ENCODE measurements around the gene FSHR. TPM values are rescaled to one million over a fixed set of nuclear protein-coding genes. Genes with fewer than 3 reads are reported as not detected.

FSHR gene
- total RNA-seq, 1 donor = not detected

DNA sequence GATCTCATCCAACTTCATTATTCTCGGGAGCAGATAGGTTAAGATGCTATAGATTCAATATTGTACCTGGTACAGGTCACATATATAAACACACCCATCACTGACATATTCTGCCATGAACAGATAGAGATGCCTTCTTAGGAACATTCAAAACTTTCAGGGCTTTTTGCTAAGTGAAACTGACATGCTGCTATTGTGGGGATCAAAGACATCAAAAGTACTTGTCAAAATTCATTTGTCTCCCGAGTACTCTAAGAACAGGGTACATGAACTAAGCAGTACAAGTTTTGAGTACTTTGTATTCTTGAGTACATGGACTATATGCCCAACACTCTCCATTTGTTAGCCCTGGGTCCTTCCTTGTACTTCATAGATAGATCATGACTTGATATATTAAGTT lies 173.5 kb downstream of the FSHR start:
- Histone ChIP-seq H3K4me1 (ENCODE audit: insufficient read depth, low read length) (no peaks in the 10 kb centered on the region), H3K27me3 (ENCODE audit: insufficient read depth, low read length) (no peaks in the 10 kb centered on the region), H3K4me3 (ENCODE audit: low read length) (no peak overlapping the region), H3K9me3 (ENCODE audit: low read depth, low read length) (no peaks in the 10 kb centered on the region)

GRCh38 chr2:48979691-48980090 lies 174.6 kb downstream of the FSHR start:
- no peak overlapping the region for H3K4me3 ChIP-seq (ENCODE audit: low read length)
- H3K9me3 ChIP-seq (ENCODE audit: low read depth, low read length) = no peaks in the 10 kb centered on the region
- no peaks in the 10 kb centered on the region for H3K27me3 ChIP-seq (ENCODE audit: insufficient read depth, low read length)
- H3K4me1 ChIP-seq (ENCODE audit: insufficient read depth, low read length) = no peaks in the 10 kb centered on the region

- H3K4me3 ChIP-seq (ENCODE audit: low read length) = no peak overlapping the region
- H3K9me3 ChIP-seq (ENCODE audit: low read depth, low read length) = no peaks in the 10 kb centered on the region
- no peaks in the 10 kb centered on the region for H3K27me3 ChIP-seq (ENCODE audit: insufficient read depth, low read length)
- no peaks in the 10 kb centered on the region for H3K4me1 ChIP-seq (ENCODE audit: insufficient read depth, low read length)
Observed at GRCh38 chr2:48978131-48978530, 176.2 kb downstream of the FSHR start.

GRCh38 chr2:48971801-48972200 lies 182.5 kb downstream of the FSHR start:
- no peaks in the 10 kb centered on the region for H3K4me1 ChIP-seq (ENCODE audit: insufficient read depth, low read length)
- no peaks in the 10 kb centered on the region for H3K27me3 ChIP-seq (ENCODE audit: insufficient read depth, low read length)
- no peak overlapping the region for H3K4me3 ChIP-seq (ENCODE audit: low read length)
- H3K9me3 ChIP-seq (ENCODE audit: low read depth, low read length) = no peaks in the 10 kb centered on the region

DNA sequence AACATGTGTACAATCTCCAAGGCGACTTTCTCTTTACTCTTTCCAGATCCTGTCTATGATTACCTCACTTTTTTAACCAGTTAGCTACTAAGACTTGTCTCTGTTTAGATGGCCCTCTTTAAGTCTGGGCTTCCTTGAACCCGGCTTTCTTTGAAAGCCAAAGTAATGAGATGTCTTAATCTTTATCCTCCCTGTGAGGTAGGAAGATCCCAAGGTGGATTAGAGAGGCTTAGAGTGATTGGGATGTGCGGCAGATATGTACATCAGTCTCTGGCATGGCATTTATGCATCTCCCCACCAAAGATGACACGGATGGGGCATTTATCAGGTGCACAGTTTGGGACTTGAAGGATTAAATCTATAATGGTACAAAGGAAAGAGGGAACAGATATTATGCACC lies 186.3 kb downstream of the FSHR start:
- H3K4me1 ChIP-seq (ENCODE audit: insufficient read depth, low read length) = no peaks in the 10 kb centered on the region
- H3K4me3 ChIP-seq (ENCODE audit: low read length) = no peak overlapping the region
- no peaks in the 10 kb centered on the region for H3K27me3 ChIP-seq (ENCODE audit: insufficient read depth, low read length)
- H3K9me3 ChIP-seq (ENCODE audit: low read depth, low read length) = no peaks in the 10 kb centered on the region

DNA sequence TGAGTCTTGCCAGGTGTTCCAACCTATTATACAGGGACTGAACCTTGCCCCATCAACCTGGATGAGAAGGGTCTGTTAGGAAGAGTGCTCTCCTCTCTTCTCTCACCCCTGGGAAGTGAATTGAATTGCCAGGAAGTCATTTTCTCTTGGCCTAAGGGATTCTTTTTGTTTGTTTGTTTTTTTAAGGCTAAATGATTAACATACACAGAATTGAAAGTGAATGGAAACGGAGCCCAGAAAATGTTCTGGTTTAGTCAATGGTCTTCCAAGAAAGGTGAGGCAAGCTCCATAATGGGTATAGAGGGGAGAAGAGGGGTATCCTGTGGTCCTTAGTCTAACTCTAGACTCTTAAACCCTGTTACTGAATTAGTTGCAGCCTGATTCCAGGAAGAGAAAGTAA lies 189.1 kb downstream of the FSHR start:
- no peak overlapping the region for H3K4me3 ChIP-seq (ENCODE audit: low read length)
- H3K9me3 ChIP-seq (ENCODE audit: low read depth, low read length) = no peaks in the 10 kb centered on the region
- no peaks in the 10 kb centered on the region for H3K4me1 ChIP-seq (ENCODE audit: insufficient read depth, low read length)
- H3K27me3 ChIP-seq (ENCODE audit: insufficient read depth, low read length) = no peaks in the 10 kb centered on the region

- no peak overlapping the region for H3K4me3 ChIP-seq (ENCODE audit: low read length)
- H3K27me3 ChIP-seq (ENCODE audit: insufficient read depth, low read length) = no peaks in the 10 kb centered on the region
- H3K4me1 ChIP-seq (ENCODE audit: insufficient read depth, low read length) = no peaks in the 10 kb centered on the region
- no peaks in the 10 kb centered on the region for H3K9me3 ChIP-seq (ENCODE audit: low read depth, low read length)
Observed at GRCh38 chr2:48961009-48961408, 193.3 kb downstream of the FSHR start.

GRCh38 chr2:48954935-48955334 lies 199.4 kb downstream of the FSHR start:
- Histone ChIP-seq H3K9me3 (ENCODE audit: low read depth, low read length) (no peaks in the 10 kb centered on the region), H3K4me3 (ENCODE audit: low read length) (no peak overlapping the region), H3K4me1 (ENCODE audit: insufficient read depth, low read length) (no peaks in the 10 kb centered on the region), H3K27me3 (ENCODE audit: insufficient read depth, low read length) (no peaks in the 10 kb centered on the region)

- H3K4me3 ChIP-seq (ENCODE audit: low read length) = no peak overlapping the region
- H3K9me3 ChIP-seq (ENCODE audit: low read depth, low read length) = no peaks in the 10 kb centered on the region
- H3K4me1 ChIP-seq (ENCODE audit: insufficient read depth, low read length) = no peaks in the 10 kb centered on the region
- H3K27me3 ChIP-seq (ENCODE audit: insufficient read depth, low read length) = no peaks in the 10 kb centered on the region
Observed at GRCh38 chr2:48954311-48954710, 200.0 kb downstream of the FSHR start.

DNA sequence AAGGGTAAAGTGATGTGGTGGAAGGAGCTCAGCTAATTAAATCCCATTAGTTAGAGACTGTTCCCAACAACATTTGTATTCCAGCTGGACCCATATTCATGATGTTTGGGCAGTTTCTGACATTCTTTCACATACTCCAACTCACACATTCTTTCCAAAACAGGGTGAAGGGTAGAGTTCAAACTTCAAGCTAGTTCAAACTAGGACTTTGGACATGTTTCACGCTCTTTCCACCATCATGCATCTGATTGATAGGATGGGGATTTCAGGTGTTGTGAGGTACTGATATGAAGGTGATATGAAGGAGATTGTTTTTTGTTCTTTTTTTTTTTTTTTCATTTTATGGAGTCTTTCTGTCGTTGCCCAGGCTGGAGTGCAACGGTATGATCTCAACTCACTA lies 201.7 kb downstream of the FSHR start:
- Histone ChIP-seq H3K9me3 (ENCODE audit: low read depth, low read length) (no peaks in the 10 kb centered on the region), H3K27me3 (ENCODE audit: insufficient read depth, low read length) (no peaks in the 10 kb centered on the region), H3K4me3 (ENCODE audit: low read length) (no peak overlapping the region), H3K4me1 (ENCODE audit: insufficient read depth, low read length) (no peaks in the 10 kb centered on the region)

DNA sequence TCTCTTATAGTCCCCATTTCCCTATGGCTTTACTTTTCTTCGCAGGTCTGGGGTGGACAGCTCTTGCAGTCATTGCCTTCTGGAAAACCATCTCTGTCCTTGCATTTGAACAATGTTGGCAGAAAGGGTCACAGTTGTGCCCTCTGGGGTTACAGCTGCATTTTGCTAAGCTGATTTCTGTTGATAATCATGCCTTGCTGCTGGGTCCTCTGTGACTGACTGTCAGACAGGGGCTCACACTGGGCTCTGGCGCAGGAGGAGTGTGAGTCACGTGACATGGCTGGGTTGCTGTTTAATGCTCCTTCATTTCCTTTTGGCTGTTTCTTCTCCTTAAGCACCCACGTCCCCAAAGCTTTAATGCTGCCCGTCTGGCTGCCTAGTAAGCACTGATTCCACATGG lies 202.2 kb downstream of the FSHR start:
- H3K27me3 ChIP-seq (ENCODE audit: insufficient read depth, low read length) = no peaks in the 10 kb centered on the region
- no peak overlapping the region for H3K4me3 ChIP-seq (ENCODE audit: low read length)
- no peaks in the 10 kb centered on the region for H3K9me3 ChIP-seq (ENCODE audit: low read depth, low read length)
- H3K4me1 ChIP-seq (ENCODE audit: insufficient read depth, low read length) = no peaks in the 10 kb centered on the region

- Histone ChIP-seq H3K9me3 (ENCODE audit: low read depth, low read length) (no peaks in the 10 kb centered on the region), H3K27me3 (ENCODE audit: insufficient read depth, low read length) (no peaks in the 10 kb centered on the region), H3K4me1 (ENCODE audit: insufficient read depth, low read length) (no peaks in the 10 kb centered on the region), H3K4me3 (ENCODE audit: low read length) (no peak overlapping the region)
Observed at GRCh38 chr2:48948400-48949125, 205.8 kb downstream of the FSHR start.

DNA sequence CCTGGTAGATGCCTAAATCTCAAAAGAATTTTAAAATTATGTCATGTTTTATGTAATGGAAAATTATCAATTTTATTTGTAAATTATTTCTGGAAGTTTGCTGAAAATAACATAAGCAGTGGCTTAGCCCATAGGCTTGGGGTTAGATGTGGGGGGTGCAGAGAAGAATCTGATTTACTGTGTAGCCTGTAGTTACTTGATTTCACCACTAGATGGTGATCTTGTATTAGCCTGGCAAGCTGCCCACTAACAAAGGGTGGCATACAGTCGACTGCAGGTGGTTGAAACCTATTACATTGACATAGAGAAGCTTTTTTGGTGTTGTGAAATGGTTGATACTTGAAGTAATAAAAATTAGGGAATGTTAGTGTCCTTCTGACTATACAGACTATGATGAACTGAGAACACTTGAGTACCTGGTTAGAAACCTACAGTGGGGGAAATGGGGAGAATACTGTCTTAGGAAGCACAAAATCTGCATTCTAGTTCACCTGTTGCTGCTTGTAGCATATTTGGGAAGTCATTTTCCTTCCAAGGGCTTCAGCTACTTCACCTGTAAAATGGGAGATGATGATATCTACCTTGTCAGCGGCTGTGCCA lies 207.8 kb downstream of the FSHR start:
- no peak overlapping the region for H3K4me3 ChIP-seq (ENCODE audit: low read length)
- no peaks in the 10 kb centered on the region for H3K4me1 ChIP-seq (ENCODE audit: insufficient read depth, low read length)
- no peaks in the 10 kb centered on the region for H3K9me3 ChIP-seq (ENCODE audit: low read depth, low read length)
- no peaks in the 10 kb centered on the region for H3K27me3 ChIP-seq (ENCODE audit: insufficient read depth, low read length)

DNA sequence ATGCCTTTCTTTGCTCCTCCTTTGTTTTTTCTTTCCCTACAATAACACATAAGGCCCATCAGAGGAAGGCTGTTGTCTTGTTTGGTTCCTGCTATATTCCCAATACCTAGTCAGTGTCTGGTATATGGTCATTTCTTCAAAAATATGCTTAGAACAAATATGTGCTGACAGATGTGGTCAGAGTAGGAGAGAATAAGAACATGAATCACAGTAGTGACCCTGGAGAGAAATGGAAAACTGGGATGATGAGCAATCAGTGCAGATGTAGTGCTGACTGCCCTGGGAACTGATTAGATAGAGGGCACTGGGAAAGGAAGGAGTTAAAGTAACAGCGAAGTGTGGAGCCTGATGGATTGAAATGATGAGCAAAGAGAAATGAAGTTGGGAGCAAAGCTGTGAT lies 209.4 kb downstream of the FSHR start:
- H3K4me1 ChIP-seq (ENCODE audit: insufficient read depth, low read length) = no peaks in the 10 kb centered on the region
- H3K9me3 ChIP-seq (ENCODE audit: low read depth, low read length) = no peaks in the 10 kb centered on the region
- H3K27me3 ChIP-seq (ENCODE audit: insufficient read depth, low read length) = no peaks in the 10 kb centered on the region
- H3K4me3 ChIP-seq (ENCODE audit: low read length) = no peak overlapping the region

- H3K9me3 ChIP-seq (ENCODE audit: low read depth, low read length) = no peaks in the 10 kb centered on the region
- no peaks in the 10 kb centered on the region for H3K4me1 ChIP-seq (ENCODE audit: insufficient read depth, low read length)
- no peaks in the 10 kb centered on the region for H3K27me3 ChIP-seq (ENCODE audit: insufficient read depth, low read length)
- no peak overlapping the region for H3K4me3 ChIP-seq (ENCODE audit: low read length)
Observed at GRCh38 chr2:48943436-48943835, 210.9 kb downstream of the FSHR start.

DNA sequence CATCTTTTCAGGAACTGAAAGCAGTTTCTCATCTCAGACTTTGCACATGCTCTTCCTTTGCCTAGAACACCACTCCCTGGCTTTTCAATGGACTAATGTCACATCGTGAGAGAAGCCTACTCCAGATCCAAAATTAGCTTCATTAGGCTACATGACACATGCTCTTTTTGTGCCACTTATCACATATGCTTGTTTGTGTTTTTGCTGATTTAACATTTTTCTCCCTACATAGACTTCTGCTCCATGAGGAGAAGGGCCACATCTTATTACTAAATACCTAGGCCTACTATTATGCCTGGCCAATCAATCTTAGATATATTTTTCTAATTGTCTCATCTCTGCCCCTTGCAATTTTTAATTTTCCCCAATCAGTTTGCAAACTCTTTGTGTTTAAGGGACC lies 212.4 kb downstream of the FSHR start:
- H3K9me3 ChIP-seq (ENCODE audit: low read depth, low read length) = no peaks in the 10 kb centered on the region
- H3K4me3 ChIP-seq (ENCODE audit: low read length) = no peak overlapping the region

More for the DNA sequence above, 212.4 kb downstream of the FSHR start:
- Histone ChIP-seq H3K4me1 (ENCODE audit: insufficient read depth, low read length) (no peaks in the 10 kb centered on the region), H3K27me3 (ENCODE audit: insufficient read depth, low read length) (no peaks in the 10 kb centered on the region)
